ENCODE data around the gene GPR176. TPM values are rescaled to one million over a fixed set of nuclear protein-coding genes. Genes with fewer than 3 reads are reported as not detected.

Gene GPR176
- 52.0 and 55.9 TPM in 2 replicates for total RNA-seq

- peak; percentile 38 for DNase-seq (ENCODE audit: low read depth)
- Histone ChIP-seq H3K36me3 (ENCODE audit: control insufficient read depth, insufficient read depth, low read length) (no peaks in the 10 kb centered on the region), H3K27me3 (ENCODE audit: control insufficient read depth, insufficient read depth, low read length) (no peaks in the 10 kb centered on the region), H3K4me3 (ENCODE audit: low read depth, low read length) (peak within 1 kb of the TSS; percentile 51)
- no peak for TF ChIP-seq CTCF (IDR thresholded peaks at IDR 0.05; ENCODE audit: insufficient read depth, low read length, poor library complexity, severe bottlenecking)
Observed at GRCh38 chr15:39919748-39920509, at the start of gene GPR176. Gene GPR176 (minus strand): TSS chr15:39920266. CDS start chr15:39920026, 240 bp downstream.

DNA sequence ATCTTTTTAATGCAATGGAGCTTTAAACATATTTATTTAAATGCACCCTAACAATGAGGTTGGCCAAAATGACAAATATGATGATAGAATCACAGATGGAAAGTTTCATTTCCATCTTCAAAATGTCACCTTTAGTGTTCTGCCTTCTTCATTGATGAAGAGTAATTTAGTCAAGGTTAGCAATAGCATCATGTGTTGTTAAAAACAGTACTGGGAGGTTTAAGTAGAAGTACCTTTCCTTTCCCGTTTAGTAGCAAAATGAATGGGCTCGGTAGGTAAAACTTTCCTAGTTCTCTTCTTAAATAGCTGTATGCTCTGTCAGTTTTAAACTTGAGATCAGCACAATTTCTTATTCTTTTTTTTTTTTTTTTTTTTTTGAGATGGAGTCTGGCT, 48.9 kb upstream of the GPR176 start:
- no peak overlapping the region for H3K4me3 ChIP-seq (ENCODE audit: low read depth, low read length)
- TF ChIP-seq CTCF (IDR thresholded peaks at IDR 0.05; ENCODE audit: insufficient read depth, low read length, poor library complexity, severe bottlenecking) = no peak
- H3K36me3 ChIP-seq (ENCODE audit: control insufficient read depth, insufficient read depth, low read length) = peaks cover 2% of the 10 kb centered on the region
- no peaks in the 10 kb centered on the region for H3K27me3 ChIP-seq (ENCODE audit: control insufficient read depth, insufficient read depth, low read length)
- DNase-seq (ENCODE audit: low read depth) = no peak

DNA sequence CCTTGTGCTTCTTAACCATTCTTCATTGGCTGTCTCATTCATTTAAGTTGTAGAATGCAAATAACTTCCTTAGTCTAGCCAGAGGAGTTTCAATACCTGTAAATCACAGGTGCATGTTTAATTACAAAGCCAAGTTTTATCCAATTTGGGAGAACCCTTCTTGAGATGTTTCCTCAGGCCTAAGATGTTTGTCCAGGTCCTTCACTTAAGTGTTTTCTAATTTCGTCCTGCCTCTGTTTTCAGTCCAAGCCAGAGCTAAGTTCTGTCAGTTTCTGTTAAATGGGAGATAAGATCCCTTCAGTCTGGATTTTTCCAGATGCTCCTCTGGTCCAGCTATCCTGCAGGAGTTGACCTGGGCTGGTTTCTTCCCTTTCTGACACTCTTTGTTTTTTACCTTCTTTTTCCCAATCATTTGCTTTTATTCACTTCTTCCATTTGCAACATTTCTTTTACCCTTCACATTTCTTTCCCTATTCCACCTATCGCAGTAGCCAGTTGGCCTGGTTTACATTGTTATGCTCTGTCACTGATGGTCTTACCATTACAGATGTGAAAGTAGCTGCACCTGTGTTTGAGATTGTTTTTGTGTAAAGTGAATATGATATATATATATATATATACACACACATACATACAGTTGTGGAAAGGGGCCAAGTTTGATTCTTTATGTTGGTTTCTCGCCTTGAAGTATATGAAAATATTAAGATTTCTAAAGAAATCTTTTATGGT, 48.4 kb upstream of the GPR176 start:
- Histone ChIP-seq H3K4me3 (ENCODE audit: low read depth, low read length) (no peak overlapping the region), H3K36me3 (ENCODE audit: control insufficient read depth, insufficient read depth, low read length) (peaks cover 2% of the 10 kb centered on the region), H3K27me3 (ENCODE audit: control insufficient read depth, insufficient read depth, low read length) (no peaks in the 10 kb centered on the region)
- no peak for DNase-seq (ENCODE audit: low read depth)
- TF ChIP-seq CTCF (IDR thresholded peaks at IDR 0.05; ENCODE audit: insufficient read depth, low read length, poor library complexity, severe bottlenecking) = no peak

DNA sequence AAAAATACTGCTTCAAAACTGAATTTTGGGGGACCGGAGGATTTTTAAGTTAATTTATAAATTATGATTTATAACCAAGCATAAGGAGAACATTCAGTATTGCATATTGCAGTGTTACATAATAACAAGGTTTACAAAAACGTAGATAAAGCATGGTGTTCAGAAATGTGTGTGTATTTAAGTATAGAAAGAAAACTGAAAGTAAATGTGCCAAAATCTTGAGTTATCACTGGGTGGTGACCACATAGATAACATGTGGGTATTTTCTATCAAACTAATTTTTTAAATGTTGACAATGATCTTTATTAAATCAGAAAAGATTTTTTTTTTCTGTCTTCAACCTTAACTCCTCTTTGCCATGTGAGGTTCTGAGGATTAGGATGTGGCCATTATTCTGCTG, 46.5 kb upstream of the GPR176 start:
- H3K36me3 ChIP-seq (ENCODE audit: control insufficient read depth, insufficient read depth, low read length) = peaks cover 2% of the 10 kb centered on the region

DNA sequence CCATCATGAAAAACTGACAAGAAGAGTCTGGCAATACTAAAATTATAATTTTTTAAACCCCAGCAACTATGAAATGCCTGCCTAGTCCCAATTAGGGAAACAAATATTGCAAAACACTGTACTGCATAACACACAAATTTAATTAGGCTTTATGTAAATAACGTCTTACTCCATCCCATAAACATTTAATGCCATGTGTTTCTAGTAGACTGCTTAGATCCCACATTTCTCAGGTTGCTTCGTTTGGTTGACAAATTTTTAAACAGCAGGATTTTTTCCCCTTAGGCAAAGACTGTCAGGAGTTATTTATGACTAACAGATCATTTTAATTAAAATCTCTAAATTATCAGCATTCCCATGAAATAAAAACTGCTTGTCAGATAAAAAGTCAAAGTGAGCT, 43.7 kb upstream of the GPR176 start:
- peaks cover 4% of the 10 kb centered on the region for H3K36me3 ChIP-seq (ENCODE audit: control insufficient read depth, insufficient read depth, low read length)
- no peak overlapping the region for H3K4me3 ChIP-seq (ENCODE audit: low read depth, low read length)
- no peaks in the 10 kb centered on the region for H3K27me3 ChIP-seq (ENCODE audit: control insufficient read depth, insufficient read depth, low read length)
- DNase-seq (ENCODE audit: low read depth) = no peak
- no peak for TF ChIP-seq CTCF (IDR thresholded peaks at IDR 0.05; ENCODE audit: insufficient read depth, low read length, poor library complexity, severe bottlenecking)

More for the DNA sequence above, 46.5 kb upstream of the GPR176 start:
- DNase-seq (ENCODE audit: low read depth) = no peak
- Histone ChIP-seq H3K27me3 (ENCODE audit: control insufficient read depth, insufficient read depth, low read length) (no peaks in the 10 kb centered on the region), H3K4me3 (ENCODE audit: low read depth, low read length) (no peak overlapping the region)
- TF ChIP-seq CTCF (IDR thresholded peaks at IDR 0.05; ENCODE audit: insufficient read depth, low read length, poor library complexity, severe bottlenecking) = no peak
